CD1c-positive myeloid dendritic cell (primary cell): ENCODE data around the gene IFITM2.
A peak's percentile ranks its signal among the peaks of the same experiment; 100 is the strongest.
"Not testable (repeated sequence)": the region's sequence is repeated elsewhere in the genome, so short reads cannot be mapped to it uniquely, and the experiment has no call there.

Experiments used
- DNase-seq: peaks from one replicate; pipeline ENCODE4 v3.0.0-alpha.2; 2016; ENCODE audit errors: extremely low spot score

The IFITM2 gene

GRCh38 chr11:325796-326591 is 18.4 kb downstream of the IFITM2 start:
- no peak for DNase-seq

DNA sequence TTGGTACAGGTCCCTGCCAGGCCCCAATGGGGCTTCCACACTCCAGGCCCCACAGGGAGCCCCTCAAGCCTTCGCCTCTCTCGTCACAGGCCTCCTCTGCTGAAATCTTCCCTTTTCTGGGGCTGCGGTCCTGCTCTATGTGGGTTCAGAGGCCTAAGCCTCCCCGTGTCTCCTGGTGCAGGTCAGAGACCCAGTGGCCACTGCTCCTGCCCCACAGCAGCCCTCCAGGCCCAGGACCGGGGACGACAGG is 18.9 kb downstream of the IFITM2 start:
- DNase-seq, result no peak

DNA sequence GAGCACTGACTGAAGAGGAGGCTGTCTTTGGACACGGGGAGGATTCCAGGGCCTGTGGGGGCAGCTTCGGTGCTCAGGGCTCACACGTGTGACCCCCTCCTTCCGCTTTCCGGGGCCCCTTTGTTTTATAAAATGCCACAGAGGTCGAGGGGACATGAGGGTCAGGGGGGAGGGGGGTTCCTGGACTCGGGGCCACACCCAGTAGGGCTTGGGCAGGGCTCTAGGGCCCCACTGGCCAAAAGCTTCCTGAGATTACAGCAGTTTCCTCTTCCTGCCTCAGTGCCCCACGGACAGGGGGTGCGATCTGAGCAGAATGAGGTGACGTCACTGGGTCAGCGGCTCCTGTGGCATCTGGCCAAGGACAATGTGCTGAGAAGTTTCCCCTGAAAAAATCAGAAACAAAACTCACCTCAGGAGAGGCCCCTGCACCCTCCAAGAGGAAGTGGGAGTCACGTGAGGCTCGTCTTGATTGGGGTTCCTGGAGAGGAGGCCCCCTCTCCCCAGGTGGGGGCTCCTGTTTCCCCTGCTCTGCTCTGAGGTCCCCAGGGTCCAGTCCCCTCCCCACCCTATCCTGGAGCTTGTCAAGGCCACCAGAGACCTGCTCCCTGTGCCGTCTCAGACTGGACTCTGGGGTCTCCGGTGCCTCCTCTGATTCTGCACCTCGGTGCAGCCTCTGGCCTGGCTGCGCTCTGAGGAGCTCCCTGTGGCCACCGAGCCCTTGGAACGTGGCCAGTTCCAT is 19.4 kb downstream of the IFITM2 start:
- peak; percentile 69 for DNase-seq

GRCh38 chr11:327581-327923 is 19.9 kb downstream of the IFITM2 start:
- no peak for DNase-seq

GRCh38 chr11:328012-328411 is 20.4 kb downstream of the IFITM2 start:
- DNase-seq, result no peak

DNA sequence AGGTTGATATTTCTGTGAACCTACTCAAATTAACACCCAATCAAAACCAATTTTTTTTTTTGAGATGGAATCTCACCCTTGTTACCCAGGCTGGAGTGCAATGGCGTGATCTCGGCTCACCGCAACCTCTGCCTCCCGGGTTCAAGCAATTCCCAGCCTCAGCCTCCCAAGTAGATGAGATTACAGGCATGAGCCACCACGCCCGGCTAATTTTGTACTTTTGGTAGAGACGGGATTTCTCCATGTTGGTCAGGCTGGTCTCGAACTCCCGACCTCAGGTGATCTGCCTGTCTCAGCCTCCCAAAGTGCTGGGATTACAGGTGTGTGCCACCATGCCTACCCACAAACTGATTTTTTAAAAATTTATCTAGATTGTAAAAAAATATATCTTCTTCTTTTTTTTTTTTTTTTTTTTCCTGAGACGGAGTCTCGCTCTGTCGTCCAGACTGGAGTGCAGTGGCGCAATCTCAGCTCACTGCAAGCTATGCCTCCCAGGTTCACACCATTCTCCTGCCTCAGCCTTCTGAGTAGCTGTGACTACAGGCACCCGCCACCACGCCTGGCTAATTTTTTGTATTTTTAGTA is 21.0 kb downstream of the IFITM2 start:
- DNase-seq, result not testable (repeated sequence)

DNA sequence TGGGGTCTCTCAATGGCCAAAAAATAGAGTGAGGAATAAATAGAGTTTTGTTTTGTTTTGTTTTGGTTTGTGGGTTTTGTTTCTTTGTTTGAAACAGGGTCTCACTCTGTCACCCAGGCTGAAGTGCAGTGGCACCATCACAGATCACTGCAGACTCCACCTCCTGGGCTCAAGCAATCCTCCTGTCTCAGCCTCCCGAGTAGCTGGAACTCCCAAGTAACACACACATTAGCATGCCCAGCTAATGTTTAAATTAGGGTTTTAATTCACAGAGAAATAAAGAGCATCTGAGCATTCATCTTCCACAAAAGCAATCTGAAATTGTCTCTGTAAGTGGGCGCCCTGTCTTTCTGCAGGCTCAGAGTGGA is 22.3 kb downstream of the IFITM2 start:
- DNase-seq, result no peak

- no peak for DNase-seq
Measured at GRCh38 chr11:330307-330693, 22.7 kb downstream of the IFITM2 start.

- no peak for DNase-seq
Measured at GRCh38 chr11:330694-331357, 23.2 kb downstream of the IFITM2 start.

GRCh38 chr11:331358-332060 is 23.9 kb downstream of the IFITM2 start:
- no peak for DNase-seq

DNA sequence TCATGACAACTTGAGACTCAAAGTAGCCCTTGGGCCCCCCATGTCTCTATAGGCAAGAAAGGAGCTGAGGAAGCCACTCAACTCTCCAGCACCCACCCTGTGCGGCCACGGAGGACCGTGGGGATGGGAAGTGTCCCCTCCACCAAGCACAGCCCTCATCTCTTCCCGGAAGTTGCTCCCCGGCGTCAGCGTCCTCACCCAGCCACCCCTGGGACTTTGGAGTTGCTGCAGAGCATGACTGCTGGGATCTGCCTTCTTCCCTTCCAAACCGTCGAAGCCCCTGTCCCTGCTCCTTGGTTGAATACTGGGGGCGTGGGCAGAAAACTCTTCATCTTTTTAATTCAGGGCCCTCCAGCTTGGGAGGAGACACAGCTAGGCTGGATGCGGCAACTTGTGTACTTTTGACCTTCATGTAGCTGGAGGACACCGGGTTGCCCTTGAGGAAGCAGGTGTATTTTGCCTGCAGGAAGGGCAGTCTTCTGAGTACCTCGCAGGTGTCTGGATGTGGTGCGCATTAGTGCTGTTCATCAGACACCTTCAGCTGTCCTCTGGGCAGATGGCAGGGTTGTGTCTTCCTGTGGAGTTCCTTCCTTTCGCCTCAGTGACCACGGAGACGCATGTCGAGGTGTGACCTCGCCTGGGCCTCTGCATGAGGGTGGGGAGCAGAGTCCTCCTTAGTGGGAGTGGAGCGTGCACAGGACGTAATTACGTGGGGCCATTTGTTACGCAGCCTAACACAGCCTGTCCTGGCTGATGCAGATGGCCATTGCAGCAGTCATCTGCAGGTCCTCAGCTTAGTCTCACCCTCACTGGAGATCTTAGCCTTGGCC is 25.2 kb downstream of the IFITM2 start:
- DNase-seq, result no peak

- not testable (repeated sequence) for DNase-seq
Measured at GRCh38 chr11:333616-334263, 26.1 kb downstream of the IFITM2 start.

DNA sequence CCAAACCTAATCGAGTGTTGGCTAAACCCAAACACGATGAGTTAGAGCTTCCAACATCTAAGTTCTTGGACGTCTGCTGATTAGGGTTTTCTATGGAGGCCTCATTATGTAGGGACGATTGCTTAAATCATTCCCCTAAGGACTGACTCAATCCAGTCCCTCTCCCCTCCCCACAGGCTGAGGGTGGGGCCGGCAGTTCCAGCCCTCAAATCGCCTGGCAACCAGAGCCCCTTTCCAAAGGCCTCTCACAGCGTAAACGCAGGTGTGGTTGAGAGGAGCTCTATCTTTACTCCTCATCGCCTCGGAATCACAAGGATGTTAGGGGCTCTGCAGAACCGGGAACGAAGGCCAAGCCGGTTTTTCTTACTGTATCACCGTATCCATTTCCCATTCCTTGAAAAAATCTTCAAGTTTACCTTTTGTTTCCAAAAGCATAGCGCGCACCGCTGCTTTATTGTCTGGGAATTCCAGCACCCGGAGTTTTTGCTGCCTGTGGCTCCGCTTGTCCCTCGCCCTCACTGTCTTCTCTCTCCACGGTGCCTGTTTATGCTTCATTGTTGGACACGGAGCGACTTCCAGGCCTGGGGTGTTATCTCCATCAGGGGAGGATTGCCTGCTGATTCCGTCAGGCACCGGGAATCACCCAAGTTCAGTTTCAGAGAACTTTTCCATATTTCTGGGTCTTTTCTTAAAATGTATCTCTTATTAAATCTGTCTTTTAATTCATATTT is 26.8 kb downstream of the IFITM2 start:
- no peak for DNase-seq

DNA sequence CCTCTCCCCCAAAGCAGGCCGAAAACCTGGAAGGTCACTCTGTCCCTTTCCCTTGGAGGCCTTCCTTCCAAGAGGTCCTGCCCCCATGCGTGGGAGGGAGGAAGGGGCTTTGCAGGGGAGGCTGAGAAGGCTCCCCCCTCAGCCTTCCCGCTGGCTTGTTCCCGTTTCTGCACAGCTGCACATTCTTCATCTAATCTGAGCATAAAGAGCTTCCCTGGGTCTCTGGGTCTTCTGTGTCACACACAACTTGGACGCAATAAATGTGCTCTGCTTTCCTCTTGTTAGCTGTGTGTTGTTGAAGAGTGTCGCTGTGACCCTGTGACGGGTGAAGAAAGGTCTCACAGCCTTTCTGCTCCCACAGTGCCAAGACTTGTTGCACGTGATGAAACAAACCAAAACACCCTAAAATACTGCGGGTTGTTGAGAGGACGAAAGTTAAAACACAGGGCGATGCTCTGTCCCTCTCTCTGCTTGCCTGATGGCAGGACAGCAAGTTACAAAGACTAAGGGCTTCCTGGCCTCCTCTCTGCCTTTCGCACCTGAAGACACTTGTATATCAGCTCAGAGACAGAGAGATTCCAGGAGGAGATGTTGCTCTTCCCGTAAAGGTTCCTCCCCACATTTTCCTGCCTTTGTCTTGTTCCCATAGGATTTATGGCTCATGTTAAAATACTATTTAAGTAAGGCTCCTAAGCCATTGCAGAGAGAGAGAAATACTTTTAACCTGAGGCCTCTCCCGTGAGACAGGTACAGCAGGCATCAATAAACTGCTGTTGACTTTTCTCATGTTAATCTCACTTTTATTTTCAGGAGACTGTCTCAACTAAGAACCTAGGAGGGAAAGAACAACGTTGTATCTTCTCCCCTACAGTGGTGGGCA is 28.4 kb downstream of the IFITM2 start:
- DNase-seq, result peak; percentile 54

GRCh38 chr11:336659-337198 is 29.1 kb downstream of the IFITM2 start:
- DNase-seq, result no peak

DNA sequence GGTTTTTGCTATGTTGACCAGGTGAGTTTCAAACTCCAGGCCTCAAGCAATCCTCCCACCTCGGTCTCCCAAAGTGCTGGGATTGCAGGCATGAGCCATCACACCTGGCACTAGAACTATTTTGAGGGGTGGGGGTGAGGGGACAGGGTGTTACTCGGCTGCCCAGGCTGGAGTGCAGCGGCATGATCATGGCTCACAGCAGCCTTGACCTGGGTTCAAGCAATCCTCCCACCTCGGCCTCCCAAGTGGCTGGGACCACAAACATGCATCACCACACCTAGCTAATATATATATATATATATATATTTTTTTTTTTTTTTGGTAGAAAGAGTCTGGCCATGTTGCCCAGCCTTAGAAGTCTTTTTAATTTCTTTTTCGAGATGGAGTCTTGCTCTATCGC is 30.1 kb downstream of the IFITM2 start:
- DNase-seq, result no peak

DNA sequence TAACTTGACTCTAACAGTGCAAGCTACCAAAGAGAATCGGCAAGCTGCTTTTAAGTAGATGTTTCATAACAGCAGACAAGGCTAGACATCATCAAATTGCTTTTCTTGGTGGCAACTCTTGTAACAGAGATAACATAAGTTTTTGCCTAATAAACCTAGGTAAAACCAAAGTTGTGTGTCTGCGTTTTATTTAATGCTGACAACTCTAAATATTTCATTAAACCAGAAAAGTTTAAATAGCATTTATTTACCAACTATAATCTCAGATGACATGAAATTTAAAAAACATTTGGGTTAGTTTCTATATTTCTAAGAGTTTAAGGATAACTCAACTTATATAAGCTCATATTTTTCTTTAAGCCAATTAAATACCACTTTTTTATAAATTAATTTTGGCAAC is 32.3 kb downstream of the IFITM2 start:
- DNase-seq, result no peak

- no peak for DNase-seq
Measured at GRCh38 chr11:340539-341512, 33.2 kb downstream of the IFITM2 start.
